NCI-H2081 (cell line): ENCODE results near the gene KCNK7.

Experiments
- DNase-seq, 2 experiments: peaks; one replicate each; lab custom pipeline; 2025; lab: John Stamatoyannopoulos, UW

KCNK7 gene

GRCh38 chr11:65627202-65627601 is 31.6 kb upstream of the KCNK7 start:
- DNase-seq: no peak

GRCh38 chr11:65625628-65626342 is 30.2 kb upstream of the KCNK7 start:
- DNase-seq: peak in 1 of 2 experiments; percentile 12

GRCh38 chr11:65624931-65625627 is 29.5 kb upstream of the KCNK7 start:
- no peak for DNase-seq

- no peak for DNase-seq
Measured at GRCh38 chr11:65623852-65624616, 28.4 kb upstream of the KCNK7 start.

GRCh38 chr11:65623177-65623576 is 27.6 kb upstream of the KCNK7 start:
- no peak for DNase-seq

- no peak for DNase-seq
Measured at GRCh38 chr11:65622011-65622410, 26.4 kb upstream of the KCNK7 start.

- no peak for DNase-seq
Measured at GRCh38 chr11:65621460-65621859, 25.9 kb upstream of the KCNK7 start.

GRCh38 chr11:65620666-65621065 is 25.1 kb upstream of the KCNK7 start:
- no peak for DNase-seq

GRCh38 chr11:65619281-65619928 is 23.8 kb upstream of the KCNK7 start:
- no peak for DNase-seq

GRCh38 chr11:65618763-65619162 is 23.2 kb upstream of the KCNK7 start:
- no peak for DNase-seq

GRCh38 chr11:65617990-65618751 is 22.6 kb upstream of the KCNK7 start:
- no peak for DNase-seq

GRCh38 chr11:65617136-65617850 is 21.7 kb upstream of the KCNK7 start:
- no peak for DNase-seq

GRCh38 chr11:65616575-65617001 is 21.0 kb upstream of the KCNK7 start:
- no peak for DNase-seq

GRCh38 chr11:65615950-65616574 is 20.5 kb upstream of the KCNK7 start:
- no peak for DNase-seq

GRCh38 chr11:65615229-65615949 is 19.8 kb upstream of the KCNK7 start, which contains the start of gene PCNX3:
PCNX3 (plus strand) TSS chr11:65615776; CDS start chr11:65616312, 536 bp downstream.
- peak; percentile 100 for DNase-seq

- DNase-seq: no peak
Measured at GRCh38 chr11:65613091-65613928, 17.7 kb upstream of the KCNK7 start.

GRCh38 chr11:65612691-65613090 is 17.1 kb upstream of the KCNK7 start:
- no peak for DNase-seq

- DNase-seq: no peak
Measured at GRCh38 chr11:65611758-65612603, 16.4 kb upstream of the KCNK7 start.
